GM18520 (cell line): Measurements from ENCODE around the gene TLR9.

Experiments used
- ATAC-seq: cut with Tn5 transposase; IDR thresholded peaks from one replicate; pipeline ENCODE4 v1.9.1; 2021; ENCODE audit not compliant: unreplicated experiment

TLR9 gene

DNA sequence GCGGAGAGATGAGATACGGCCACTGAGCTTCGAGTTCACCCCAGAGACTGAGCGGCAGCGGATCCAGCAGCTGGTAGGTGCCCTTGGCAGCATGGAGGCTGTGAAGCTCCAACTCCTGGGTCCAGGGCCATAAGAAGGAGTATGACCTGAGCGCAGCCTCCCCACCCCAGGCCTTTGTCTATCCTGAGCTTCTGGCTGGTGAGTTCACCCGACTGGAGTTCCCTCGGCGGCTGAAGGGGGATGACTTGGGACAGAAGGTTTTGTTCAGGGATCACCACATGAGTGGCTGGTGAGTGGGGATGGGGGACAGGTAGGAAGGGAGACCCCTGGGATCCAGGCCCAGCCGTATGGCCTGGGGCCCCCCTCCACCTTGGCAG lies 22.7 kb upstream of the TLR9 start:
- no peak for ATAC-seq

GRCh38 chr3:52247409-52248164 lies 22.1 kb upstream of the TLR9 start:
- ATAC-seq = no peak

- ATAC-seq = no peak
These were observed 21.4 kb upstream of the TLR9 start for GRCh38 chr3:52246728-52247408.

- no peak for ATAC-seq
These were observed 20.8 kb upstream of the TLR9 start for GRCh38 chr3:52246264-52246620.

DNA sequence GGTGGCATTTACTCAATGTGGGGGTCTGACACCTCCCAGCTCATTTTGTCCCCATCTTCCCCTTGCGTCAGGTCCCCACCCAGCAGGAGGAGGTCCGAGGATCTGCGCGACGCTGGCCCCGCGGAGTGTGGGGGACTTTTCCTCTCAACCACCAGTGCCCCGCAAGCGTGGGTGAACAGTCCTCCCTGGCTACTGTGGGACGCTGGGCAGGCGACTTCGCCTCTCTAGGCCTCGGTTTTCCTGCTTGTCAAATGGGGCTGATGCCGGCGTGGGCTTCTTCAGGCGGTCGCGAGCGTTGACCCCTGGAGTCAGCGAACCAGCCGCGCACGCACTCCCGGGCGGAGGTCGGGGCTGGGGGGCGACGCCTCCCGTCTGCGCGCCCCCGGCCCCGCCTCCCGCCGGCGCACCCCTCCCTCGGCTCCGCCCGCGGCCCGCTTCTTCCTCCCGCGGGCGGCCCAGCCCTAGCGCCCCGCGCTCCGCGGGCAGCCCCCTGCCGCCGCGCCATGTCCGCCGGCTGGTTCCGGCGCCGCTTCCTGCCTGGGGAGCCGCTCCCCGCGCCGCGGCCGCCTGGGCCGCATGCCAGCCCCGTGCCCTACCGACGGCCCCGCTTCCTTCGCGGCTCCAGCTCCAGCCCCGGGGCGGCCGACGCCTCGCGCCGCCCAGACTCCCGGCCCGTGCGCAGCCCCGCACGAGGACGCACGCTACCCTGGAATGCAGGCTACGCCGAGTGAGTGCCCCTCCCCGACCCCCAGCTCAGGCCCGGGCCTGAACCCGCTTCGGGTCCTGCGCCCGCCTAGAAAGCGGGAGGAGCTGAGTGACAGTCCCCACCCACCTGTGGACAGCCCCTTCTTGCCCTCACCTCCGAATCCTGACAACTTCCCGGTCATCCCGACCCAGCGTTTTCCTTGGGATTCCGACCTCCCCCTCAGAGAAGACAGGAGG lies 20.1 kb upstream of the TLR9 start, which contains the start of gene PPM1M:
TSS of gene PPM1M (plus strand) at position 438 of the 942 bp plus-strand sequence. CDS start at position 504, 66 bp downstream.
- no peak for ATAC-seq

GRCh38 chr3:52243791-52244628 lies 18.6 kb upstream of the TLR9 start:
- no peak for ATAC-seq

- ATAC-seq = no peak
These were observed 16.6 kb upstream of the TLR9 start for GRCh38 chr3:52242039-52242438.

GRCh38 chr3:52240886-52241370 lies 15.5 kb upstream of the TLR9 start:
- ATAC-seq = no peak

GRCh38 chr3:52240059-52240885 lies 14.8 kb upstream of the TLR9 start:
- ATAC-seq = no peak

DNA sequence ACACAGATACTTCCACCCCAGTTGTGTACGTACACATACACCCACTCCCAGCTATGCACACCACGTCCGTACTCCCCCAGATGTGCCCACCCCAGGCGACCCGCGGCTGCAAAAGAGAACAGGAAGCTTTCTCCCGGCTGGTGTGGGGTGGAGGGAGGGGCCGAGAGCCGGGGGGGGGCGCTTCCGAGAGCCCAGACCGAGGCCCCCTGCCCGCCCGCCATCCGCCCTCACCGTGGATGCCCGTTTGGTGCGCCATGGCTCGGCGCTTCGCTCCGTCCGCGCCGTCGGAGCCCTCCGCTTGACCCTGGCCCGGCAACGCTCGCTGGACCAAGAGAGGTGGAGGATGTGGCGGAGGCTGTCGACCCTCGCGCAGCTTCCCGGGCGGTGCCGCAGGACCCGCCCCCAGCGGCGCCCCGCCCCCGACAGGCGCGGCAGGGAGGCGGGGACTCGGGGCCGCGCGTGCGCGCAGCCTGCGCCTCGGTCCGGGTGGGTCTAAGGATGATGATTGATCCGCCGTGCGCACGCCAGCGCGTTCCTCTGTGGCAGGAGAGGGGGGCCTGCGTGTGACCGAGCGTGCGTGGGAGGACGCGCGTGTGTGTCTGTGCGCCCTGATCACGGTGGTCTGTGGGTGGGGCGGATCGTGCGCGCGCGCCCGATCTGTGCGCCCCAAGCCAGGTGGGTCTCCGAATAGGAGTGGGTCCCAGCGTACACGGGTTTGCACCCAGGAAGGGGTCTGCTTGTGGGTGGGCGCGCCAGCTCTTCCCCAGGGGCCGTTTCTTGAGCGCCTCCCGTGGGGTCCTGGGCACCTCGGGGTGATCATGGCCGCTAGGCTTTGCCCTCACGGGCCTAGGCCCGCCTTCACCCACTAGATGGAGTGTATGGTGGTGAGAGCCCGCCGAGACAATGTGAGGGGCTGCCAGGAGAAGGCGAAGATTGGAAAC lies 13.6 kb upstream of the TLR9 start, which contains the start of gene TWF2:
TSS of gene TWF2 (minus strand) at position 398 of the 941 bp plus-strand sequence. CDS start at position 256, 142 bp downstream.
- ATAC-seq = peak; percentile 57

GRCh38 chr3:52238193-52238760 lies 12.8 kb upstream of the TLR9 start:
- no peak for ATAC-seq

DNA sequence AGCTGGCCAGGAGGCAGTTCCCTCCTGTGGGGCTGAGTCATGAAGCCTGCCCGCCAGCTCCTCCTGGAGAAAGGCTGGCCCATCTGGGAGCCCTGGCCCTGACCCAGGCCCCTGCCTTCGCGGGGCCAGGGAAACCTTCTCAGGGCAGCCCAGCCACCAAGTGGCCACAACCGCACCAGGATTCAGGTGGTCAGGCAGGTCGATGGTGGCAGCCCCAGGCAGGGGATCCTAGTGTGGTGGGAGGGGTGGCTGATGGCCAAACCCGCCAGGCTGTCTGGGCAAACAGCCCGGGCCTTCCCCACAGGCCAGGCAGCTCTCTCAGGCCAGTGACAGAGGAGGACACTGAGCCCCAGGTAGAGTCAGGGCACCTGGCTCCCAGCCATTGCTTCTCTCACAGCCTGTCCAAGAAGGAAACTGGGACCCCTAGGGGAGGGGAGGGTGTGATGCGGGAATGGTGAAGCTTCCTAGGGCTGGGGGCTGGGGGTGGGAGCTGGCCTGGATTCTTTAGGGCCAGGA lies 12.3 kb upstream of the TLR9 start:
- ATAC-seq = no peak

DNA sequence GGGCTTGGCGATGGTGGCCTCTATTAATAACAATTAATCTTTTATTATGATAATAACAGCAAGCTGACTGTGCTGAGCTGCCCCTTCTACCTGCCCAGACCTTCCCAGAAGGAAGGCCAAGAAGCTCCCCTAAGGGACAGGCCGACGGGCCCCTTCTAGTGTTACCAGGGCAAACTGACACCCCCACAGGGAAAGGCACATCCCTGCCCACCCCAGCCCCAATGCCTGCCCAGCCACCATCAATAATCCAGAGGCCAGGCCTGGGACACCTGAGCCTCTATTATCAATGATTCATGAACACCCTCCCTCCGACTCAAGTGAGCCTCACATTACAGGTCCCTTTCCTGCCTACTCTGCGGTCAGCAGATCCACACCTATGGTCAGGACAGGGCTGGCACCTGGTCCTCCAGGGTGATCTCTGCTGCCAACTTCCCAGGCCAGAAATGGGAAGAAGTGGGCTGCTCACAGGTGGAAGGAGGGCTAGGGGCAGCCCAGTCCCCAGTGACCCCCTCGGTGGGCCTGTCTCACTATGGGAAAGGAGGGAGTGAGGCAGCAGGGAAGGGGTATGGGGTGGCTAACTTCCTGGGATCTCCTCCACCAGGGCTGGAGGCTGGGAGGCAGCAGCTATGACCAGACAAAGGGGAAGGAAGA lies 11.7 kb upstream of the TLR9 start:
- ATAC-seq = no peak

- ATAC-seq = no peak
These were observed 11.0 kb upstream of the TLR9 start for GRCh38 chr3:52236424-52236886.

DNA sequence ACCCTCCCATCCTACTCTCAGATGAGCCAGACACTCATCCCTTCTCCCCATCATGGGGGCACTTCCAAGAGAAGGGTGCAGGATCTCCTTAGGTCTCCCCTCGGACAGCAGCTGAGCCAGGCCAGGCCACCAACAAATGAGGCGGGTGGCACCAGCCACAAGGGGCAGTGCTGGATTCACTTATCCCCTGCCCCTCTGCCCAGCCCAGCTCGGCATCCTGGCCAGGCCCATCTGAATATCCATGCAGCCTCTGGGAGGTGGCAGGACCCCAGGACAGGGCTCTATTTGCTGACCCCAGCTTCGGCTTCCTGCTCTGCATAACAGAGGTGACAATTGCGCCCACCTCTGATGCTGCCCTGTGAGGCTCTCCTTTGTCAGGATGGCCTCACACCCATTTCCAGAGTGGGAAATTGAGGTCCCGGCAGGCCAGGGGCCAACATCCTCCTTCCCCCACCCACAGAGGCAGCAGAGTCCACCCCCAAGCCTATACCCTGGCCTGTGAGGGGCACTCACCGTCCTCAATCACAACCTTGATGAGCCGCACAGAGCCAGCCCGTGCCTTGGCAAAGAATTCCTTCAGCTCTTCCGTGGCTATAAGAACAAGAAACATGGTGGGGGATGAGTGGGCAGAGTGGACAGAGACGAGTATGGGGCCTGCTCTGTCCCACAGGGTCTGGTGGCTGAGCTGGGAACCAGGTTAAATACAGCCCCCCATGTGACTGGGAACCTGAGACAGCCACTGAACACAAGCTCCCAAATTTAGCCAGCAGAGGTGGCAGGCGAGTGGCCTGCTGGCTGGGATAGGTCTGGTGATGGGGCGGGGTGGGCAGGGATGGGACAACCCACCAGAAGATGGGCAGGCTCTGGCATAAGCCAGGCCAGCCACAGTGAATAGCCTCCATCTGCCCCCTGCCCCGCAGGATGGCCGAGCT lies 9.3 kb upstream of the TLR9 start:
- ATAC-seq = no peak

DNA sequence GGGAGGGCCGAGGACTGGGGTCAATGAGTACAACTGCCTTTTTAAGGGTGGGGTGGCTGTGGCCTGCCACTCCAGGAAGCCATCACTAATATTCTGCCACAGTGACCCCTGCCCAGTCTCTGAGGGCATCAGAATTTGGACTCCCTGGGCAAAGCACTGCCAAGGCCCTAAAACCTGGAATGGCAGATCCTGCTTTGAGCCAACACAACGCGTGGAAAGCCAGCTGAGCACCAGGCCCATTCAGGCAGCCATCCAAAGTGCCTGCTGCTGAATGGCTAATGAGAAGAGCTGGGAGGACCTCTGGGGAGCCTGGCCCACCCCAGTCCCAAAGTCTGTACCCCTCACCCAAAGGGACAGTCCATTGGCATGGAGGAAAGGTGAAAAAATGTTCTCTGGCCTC lies 8.5 kb upstream of the TLR9 start:
- no peak for ATAC-seq
